HEK293 (cell line): Measurements from ENCODE around the gene APOL2.

Experiments
- REST ChIP-seq: fragments of 450-650 bp; formaldehyde crosslinking; IDR thresholded peaks from 2 replicates; pipeline ENCODE4 v1.5.1; 2016; ENCODE audit warnings: missing biosample characterization, missing genetic modification characterization
- ZBTB20 ChIP-seq: fragments of 450-650 bp; formaldehyde crosslinking; IDR thresholded peaks from 2 replicates; pipeline ENCODE4 v1.5.1; 2016; ENCODE audit warnings: missing biosample characterization, missing genetic modification characterization
- ZNF274 ChIP-seq, 2 experiments: fragments of 200-500 bp in 1 of 2; fragments of 450-650 bp in 1 of 2; sonication (Bioruptor generic) in 1 of 2; formaldehyde crosslinking in 1 of 2; IDR thresholded peaks; 2 replicates each; pipeline versions ENCODE4 v1.5.1 to v1.6.1; 2014 to 2016; ENCODE audit warnings: borderline replicate concordance in 1 of 2, inconsistent platforms in 1 of 2, low read length in 1 of 2, missing biosample characterization in 1 of 2, missing genetic modification characterization in 1 of 2

GRCh38 chr22:36197514-36198146, 41.7 kb downstream of the APOL2 start:
- no peak for TF ChIP-seq REST (tag by site-specific recombination)
- no peak for TF ChIP-seq ZBTB20 (tag by site-specific recombination)
- no peak for TF ChIP-seq ZNF274 (IDR thresholded peaks at IDR 0.05; ENCODE audit: low read length)
- TF ChIP-seq ZNF274 (tag by site-specific recombination; IDR thresholded peaks at IDR 0.05; ENCODE audit: borderline replicate concordance): no peak
